GM12878 (cell line): ENCODE results near the gene JAML.

Experiments
- CREB1 ChIP-seq: IDR thresholded peaks from 2 replicates; pipeline ENCODE4 v1.6.1; 2012; ENCODE audit warnings: low read depth, mild to moderate bottlenecking, inconsistent platforms
- CTCF ChIP-seq, 3 experiments: IDR thresholded peaks in 2 of 3; conservative IDR thresholded peaks in 1 of 3; 2 replicates each; pipeline ENCODE4 v1.5.1; 2011; ENCODE audit warnings: low read depth in 3 of 3, low read length in 3 of 3, mild to moderate bottlenecking in 3 of 3, control low read depth in 2 of 3, moderate library complexity in 2 of 3, inconsistent platforms in 1 of 3, mixed read lengths in 1 of 3; ENCODE audit not compliant: control insufficient read depth in 2 of 3, insufficient read depth in 1 of 3; ENCODE audit errors: extremely low read depth in 1 of 3
- EGR1 ChIP-seq, 2 experiments: IDR thresholded peaks; 1 replicate in 1 of 2; 2 replicates in 1 of 2; pipeline ENCODE4 v1.6.1; 2011 to 2012; ENCODE audit warnings: low read depth in 2 of 2, low read length in 2 of 2, borderline replicate concordance in 1 of 2, mild to moderate bottlenecking in 1 of 2, moderate library complexity in 1 of 2
- GATAD2B ChIP-seq: fragments of 450-650 bp; conservative IDR thresholded peaks from 2 replicates; pipeline ENCODE4 v1.6.1; 2017; ENCODE audit warnings: low read depth, mild to moderate bottlenecking, moderate library complexity
- MEF2A ChIP-seq: IDR thresholded peaks from 2 replicates; pipeline ENCODE4 v1.6.1; 2011; ENCODE audit warnings: low read depth, mild to moderate bottlenecking, low read length, moderate library complexity; ENCODE audit not compliant: insufficient read depth
- MLLT1 ChIP-seq: fragments of 450-650 bp; IDR thresholded peaks from 2 replicates; pipeline ENCODE4 v1.6.1; 2016; ENCODE audit warnings: mild to moderate bottlenecking
- SMAD1 ChIP-seq: fragments of 450-650 bp; IDR thresholded peaks from 2 replicates; pipeline ENCODE4 v1.6.1; 2018; ENCODE audit warnings: mild to moderate bottlenecking, low read depth; ENCODE audit not compliant: partially characterized antibody

- no peak for TF ChIP-seq CTCF (IDR thresholded peaks at IDR 0.05 in 2 of 3, conservative IDR thresholded peaks at IDR 0.05 in 1 of 3; ENCODE audit: control insufficient read depth in 2 of 3, extremely low read depth in 1 of 3, insufficient read depth in 1 of 3, low read depth in 3 of 3, low read length in 3 of 3)
- no peak for TF ChIP-seq EGR1 (IDR thresholded peaks at IDR 0.05; ENCODE audit: borderline replicate concordance in 1 of 2, low read depth in 2 of 2, low read length in 2 of 2)
- TF ChIP-seq SMAD1: no peak
- no peak for TF ChIP-seq MEF2A
- TF ChIP-seq MLLT1: no peak
- no peak for TF ChIP-seq CREB1
- no peak for TF ChIP-seq GATAD2B
These were observed 78.3 kb downstream of the JAML start for GRCh38 chr11:118146554-118146953.
